Gastroesophageal sphincter (tissue), 4 donors: ENCODE results near the gene NDUFAF7. TPM values are rescaled to one million over a fixed set of nuclear protein-coding genes. Genes with fewer than 3 reads are reported as not detected.

Experiments used
- ATAC-seq: fragments of 150-250 bp; one replicate; pipeline ENCODE4 v1.9.1; 2016; ENCODE audit warnings: mild to moderate bottlenecking, moderate library complexity
- H3K27ac ChIP-seq, 4 donors: fragments of 200-600 bp; sonication (generic) in 3 of 4; 1 replicate in 3 of 4; 2 replicates in 1 of 4; pipeline ENCODE4 v1.5.1; 2016 to 2019
- H3K27me3 ChIP-seq: fragments of 200-600 bp; sonication (generic); one replicate; pipeline ENCODE4 v1.5.1; 2019
- H3K36me3 ChIP-seq, 2 donors: fragments of 200-600 bp; sonication (generic); one replicate each; pipeline ENCODE4 v1.5.1; 2019; ENCODE audit warnings: control low read depth in 1 of 2
- H3K4me1 ChIP-seq, 3 donors: fragments of 200-600 bp; sonication (generic); 1 replicate in 2 of 3; 2 replicates in 1 of 3; pipeline ENCODE4 v1.5.1; 2016 to 2019; ENCODE audit warnings: control low read depth in 2 of 3
- H3K4me3 ChIP-seq, 2 donors: fragments of 200-600 bp; sonication (generic); one replicate each; pipeline ENCODE4 v1.5.1; 2019; ENCODE audit warnings: mild to moderate bottlenecking in 1 of 2, moderate library complexity in 1 of 2
- H3K9me3 ChIP-seq, 3 donors: fragments of 200-600 bp; sonication (generic); one replicate each; pipeline ENCODE4 v1.5.1; 2017 to 2019; ENCODE audit warnings: control low read depth in 2 of 3
- CTCF ChIP-seq, 4 experiments: fragments of 200-600 bp in 2 of 4; fragments of 450-650 bp in 2 of 4; sonication (generic) in 1 of 4; IDR thresholded peaks; one replicate each; pipeline ENCODE4 v1.5.1; 2017 to 2019; ENCODE audit warnings: antibody characterized with exemption in 4 of 4, mild to moderate bottlenecking in 2 of 4, moderate library complexity in 2 of 4
- EP300 ChIP-seq: sonication (generic); formaldehyde crosslinking; IDR thresholded peaks from one replicate; pipeline ENCODE4 v1.6.1; 2017; ENCODE audit warnings: antibody characterized with exemption, mild to moderate bottlenecking
- POLR2A ChIP-seq, 2 donors: fragments of 450-650 bp; IDR thresholded peaks; one replicate each; pipeline ENCODE4 v1.6.1; 2017; ENCODE audit warnings: antibody characterized with exemption in 2 of 2, mild to moderate bottlenecking in 2 of 2, moderate library complexity in 1 of 2
- POLR2AphosphoS5 ChIP-seq: sonication (generic); formaldehyde crosslinking; IDR thresholded peaks from one replicate; pipeline ENCODE4 v1.6.1; 2017; ENCODE audit warnings: antibody characterized with exemption
- WGBS, 2 donors: methylation state at CpG; one replicate each; pipeline ENCODE4 v1.1.5; 2018; ENCODE audit warnings: low coverage in 1 of 2; 5-methylcytosine and 5-hydroxymethylcytosine counted together
- total RNA-seq, 4 donors: library from RNA; depleted of rRNA; stranded (reverse); fragments of >200 nt; gene quantifications; one replicate each; pipeline ENCODE4 v1.1.0, GENCODE V29; 2016

NDUFAF7 gene
- total RNA-seq, 4 donors from 2014 or later: 18.1 to 23.2 (median 19.4) TPM

DNA sequence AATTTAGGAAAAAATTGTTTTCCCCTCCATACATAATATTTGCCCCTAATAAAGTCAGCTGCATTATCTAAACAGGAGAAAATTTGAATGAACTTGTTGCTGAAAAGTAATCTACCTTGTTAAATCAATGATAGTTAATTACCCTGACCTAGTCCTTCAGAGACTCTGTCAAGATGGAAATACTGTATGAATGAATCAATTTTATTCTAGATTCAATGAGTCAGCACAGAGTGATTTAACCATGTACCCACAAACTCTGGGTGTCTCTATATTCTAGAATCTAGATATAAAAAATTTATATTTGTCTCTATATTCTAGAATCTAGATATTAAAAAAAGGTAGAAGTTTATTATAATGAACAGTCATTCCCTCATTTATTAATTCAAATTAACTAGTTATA is 36.2 kb downstream of the NDUFAF7 start:
- no peak for ATAC-seq
- no peaks in the 10 kb centered on the region for H3K9me3 ChIP-seq
- H3K4me1 ChIP-seq: no peaks in the 10 kb centered on the region
- H3K4me3 ChIP-seq: no peak overlapping the region
- no peak overlapping the region for H3K27ac ChIP-seq
- peaks cover 0 to 87% of the 10 kb centered on the region in 2 donors for H3K36me3 ChIP-seq
- no peaks in the 10 kb centered on the region for H3K27me3 ChIP-seq
- TF ChIP-seq EP300 (no peak), CTCF (IDR thresholded peaks at IDR 0.05) (no peak), POLR2AphosphoS5 (no peak), POLR2A (IDR thresholded peaks at IDR 0.05) (no peak)

GRCh38 chr2:37268111-37268510 is 36.7 kb downstream of the NDUFAF7 start:
- no peaks in the 10 kb centered on the region for H3K27me3 ChIP-seq
- peaks cover 0 to 91% of the 10 kb centered on the region in 2 donors for H3K36me3 ChIP-seq
- TF ChIP-seq POLR2AphosphoS5: no peak
- no peak for TF ChIP-seq EP300
- TF ChIP-seq POLR2A (IDR thresholded peaks at IDR 0.05): no peak
- TF ChIP-seq CTCF (IDR thresholded peaks at IDR 0.05): no peak
- ATAC-seq: no peak
- no peak overlapping the region for H3K27ac ChIP-seq
- H3K4me1 ChIP-seq: no peaks in the 10 kb centered on the region
- 88 to 93% methylated on average over 2 to 4 of the region's 4 CpGs for WGBS, 2 donors
- H3K4me3 ChIP-seq: no peak overlapping the region
- no peaks in the 10 kb centered on the region for H3K9me3 ChIP-seq

- no peak for TF ChIP-seq CTCF (IDR thresholded peaks at IDR 0.05)
- no peak for TF ChIP-seq EP300
- Histone ChIP-seq H3K36me3 (peaks cover 0 to 87% of the 10 kb centered on the region in 2 donors), H3K4me1 (no peaks in the 10 kb centered on the region), H3K4me3 (no peak overlapping the region), H3K9me3 (no peaks in the 10 kb centered on the region), H3K27ac (no peak overlapping the region), H3K27me3 (no peaks in the 10 kb centered on the region)
- no peak for ATAC-seq
- 80 to 92% methylated on average over 1 to 5 of the region's 7 CpGs for WGBS, 2 donors
Measured at GRCh38 chr2:37271376-37272067, 40.1 kb downstream of the NDUFAF7 start.

GRCh38 chr2:37274359-37274965 is 43.0 kb downstream of the NDUFAF7 start:
- Histone ChIP-seq H3K4me3 (no peak overlapping the region), H3K36me3 (peaks cover 0 to 78% of the 10 kb centered on the region in 2 donors), H3K9me3 (no peaks in the 10 kb centered on the region), H3K27me3 (no peaks in the 10 kb centered on the region), H3K27ac (no peak overlapping the region), H3K4me1 (no peaks in the 10 kb centered on the region)
- 69 to 75% methylated on average over 3 to 6 of the region's 6 CpGs for WGBS, 2 donors
- TF ChIP-seq EP300 (no peak), CTCF (IDR thresholded peaks at IDR 0.05) (no peak), POLR2AphosphoS5 (no peak), POLR2A (IDR thresholded peaks at IDR 0.05) (no peak)
- no peak for ATAC-seq

DNA sequence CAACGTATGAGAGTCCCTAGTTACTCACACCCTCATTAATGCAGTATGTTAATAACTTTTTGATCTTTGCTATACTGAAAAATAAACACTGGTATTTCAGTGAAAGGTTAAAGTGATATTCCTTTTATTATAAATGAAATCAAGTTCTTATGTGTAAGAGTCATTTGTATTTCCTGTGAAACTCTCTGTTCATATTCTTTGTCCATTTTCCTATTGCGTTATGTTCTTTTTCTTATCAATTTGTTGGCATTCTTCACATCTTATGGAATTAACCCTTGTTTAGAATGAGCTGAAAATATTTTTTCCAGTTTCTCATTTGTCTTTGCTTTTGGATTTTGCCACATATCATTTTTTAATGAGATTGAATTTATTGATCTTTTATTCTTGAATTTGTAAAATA is 44.8 kb downstream of the NDUFAF7 start:
- H3K9me3 ChIP-seq: no peaks in the 10 kb centered on the region
- ATAC-seq: no peak
- WGBS, 2 donors: 78 to 82% methylated on average over 2 of the region's 2 CpGs
- H3K27ac ChIP-seq: no peak overlapping the region
- no peaks in the 10 kb centered on the region for H3K4me1 ChIP-seq
- H3K27me3 ChIP-seq: no peaks in the 10 kb centered on the region
- peaks cover 0 to 77% of the 10 kb centered on the region in 2 donors for H3K36me3 ChIP-seq
- TF ChIP-seq POLR2AphosphoS5 (no peak), POLR2A (IDR thresholded peaks at IDR 0.05) (no peak), CTCF (IDR thresholded peaks at IDR 0.05) (no peak), EP300 (no peak)
- no peak overlapping the region for H3K4me3 ChIP-seq
